K562 (cell line): ENCODE data around the gene HPS5. TPM values are rescaled to one million over a fixed set of nuclear protein-coding genes. Genes with fewer than 3 reads are reported as not detected.

ENCODE experiments used
- BMI1 ChIP-seq: fragments of 150-350 bp; IDR thresholded peaks from 2 replicates; pipeline ENCODE4 v1.6.1; 2014; ENCODE audit warnings: low read length
- CHD2 ChIP-seq: IDR thresholded peaks from 2 replicates; pipeline ENCODE4 v1.6.1; 2011; ENCODE audit warnings: low read depth, low read length
- CREBBP ChIP-seq: IDR thresholded peaks from one replicate; pipeline ENCODE4 v1.6.1; 2012; ENCODE audit warnings: low read depth, mild to moderate bottlenecking, control low read depth, inconsistent platforms, low read length
- DNMT1 ChIP-seq: fragments of 450-650 bp; IDR thresholded peaks from 2 replicates; pipeline ENCODE4 v1.6.1; 2016; ENCODE audit warnings: antibody characterized with exemption, mild to moderate bottlenecking
- FOSL1 ChIP-seq: fragments of 200-800 bp; sonication (Bioruptor generic); conservative IDR thresholded peaks from 2 replicates; pipeline ENCODE4 v1.6.1; 2016; ENCODE audit warnings: missing genetic modification characterization, missing compliant biosample characterization
- FOXP1 ChIP-seq: sonication (generic); formaldehyde crosslinking; IDR thresholded peaks from 2 replicates; pipeline ENCODE4 v1.8.0; 2022; ENCODE audit warnings: mild to moderate bottlenecking, missing genetic modification reagents
- HNRNPUL1 ChIP-seq: fragments of 200-400 bp; formaldehyde crosslinking; IDR thresholded peaks from 2 replicates; pipeline ENCODE4 v1.6.1; 2017; ENCODE audit warnings: low read length
- KAT7 ChIP-seq: sonication (generic); formaldehyde crosslinking; IDR thresholded peaks from 2 replicates; pipeline ENCODE4 v1.8.0; 2022; ENCODE audit warnings: missing genetic modification reagents, mild to moderate bottlenecking, borderline replicate concordance
- MBD2 ChIP-seq: sonication (generic); IDR thresholded peaks from 2 replicates; pipeline ENCODE4 v1.6.1; 2016; ENCODE audit warnings: low read depth, borderline replicate concordance
- MCM3 ChIP-seq: fragments of 450-650 bp; IDR thresholded peaks from 2 replicates; pipeline ENCODE4 v1.6.1; 2016
- NONO ChIP-seq, 2 experiments: fragments of 200-400 bp in 1 of 2; fragments of 450-650 bp in 1 of 2; formaldehyde crosslinking in 1 of 2; IDR thresholded peaks; 2 replicates each; pipeline ENCODE4 v1.6.1; 2017; ENCODE audit warnings: low read depth in 2 of 2, mild to moderate bottlenecking in 2 of 2, moderate library complexity in 2 of 2, low read length in 1 of 2
- POLR2B ChIP-seq: fragments of 450-650 bp; IDR thresholded peaks from 2 replicates; pipeline ENCODE4 v1.6.1; 2018; ENCODE audit warnings: low read depth; ENCODE audit not compliant: partially characterized antibody
- POLR3G ChIP-seq: IDR thresholded peaks from 2 replicates; pipeline ENCODE4 v1.6.1; 2011; ENCODE audit not compliant: insufficient read length, insufficient replicate concordance; ENCODE audit errors: extremely low read depth
- PTBP1 ChIP-seq: fragments of 200-400 bp; formaldehyde crosslinking; IDR thresholded peaks from 2 replicates; pipeline ENCODE4 v1.6.1; 2017; ENCODE audit warnings: low read depth, low read length
- RFX1 ChIP-seq: fragments of 450-650 bp; IDR thresholded peaks from 2 replicates; pipeline ENCODE4 v1.6.1; 2016; ENCODE audit warnings: mild to moderate bottlenecking, moderate library complexity
- RUNX1 ChIP-seq: sonication (generic); IDR thresholded peaks from 2 replicates; pipeline ENCODE4 v1.6.1; 2016; ENCODE audit warnings: antibody characterized with exemption, low read depth
- SRSF1 ChIP-seq: fragments of 200-400 bp; formaldehyde crosslinking; IDR thresholded peaks from 2 replicates; pipeline ENCODE4 v1.6.1; 2017; ENCODE audit warnings: mild to moderate bottlenecking, low read depth, low read length, moderate library complexity
- TAF1 ChIP-seq: IDR thresholded peaks from 2 replicates; pipeline ENCODE4 v1.6.1; 2011; ENCODE audit warnings: mild to moderate bottlenecking, low read length, moderate library complexity; ENCODE audit not compliant: insufficient read depth, control insufficient read depth, severe bottlenecking; ENCODE audit errors: extremely low read depth
- TBP ChIP-seq: optimal IDR thresholded peaks from 2 replicates; pipeline ENCODE3; 2011; ENCODE audit warnings: low read depth, low read length, improper control_type of control experiment
- ZBTB7A ChIP-seq: IDR thresholded peaks from 2 replicates; pipeline ENCODE4 v1.6.1; 2011; ENCODE audit warnings: low read depth, mild to moderate bottlenecking, low read length, moderate library complexity, borderline replicate concordance; ENCODE audit not compliant: control insufficient read depth
- ZNF174 ChIP-seq: fragments of 250-450 bp; sonication (Bioruptor Pico); IDR thresholded peaks from 2 replicates; pipeline ENCODE4 v1.4.0; 2020; ENCODE audit warnings: mild to moderate bottlenecking
- ZNF311 ChIP-seq: fragments of 250-450 bp; sonication (Bioruptor Pico); IDR thresholded peaks from 2 replicates; pipeline ENCODE4 v1.4.0; 2020; ENCODE audit warnings: mild to moderate bottlenecking, moderate library complexity
- ZNF696 ChIP-seq: fragments of 250-450 bp; sonication (Bioruptor Pico); conservative IDR thresholded peaks from 2 replicates; pipeline ENCODE4 v1.4.0; 2020; ENCODE audit warnings: mild to moderate bottlenecking, moderate library complexity
- polyA plus RNA-seq, 8 experiments: library from polyadenylated mRNA; depleted of rRNA in 4 of 8; stranded (reverse) in 5 of 8; unstranded in 3 of 8; fragments of >200 nt; fragmentation: Nextera tagmentation in 2 of 8; fragmentation: Illumina TruSeq in 1 of 8; extraction: Ambion mirVana in 2 of 8; extraction: Trizol in 1 of 8; gene quantifications; 2 replicates each; pipeline versions ENCODE4 v1.2.1 to v1.2.3, GENCODE V29; 2011 to 2014; ENCODE audit warnings: inconsistent platforms in 1 of 8, missing spikeins in 1 of 8
- total RNA-seq, 7 experiments: library from RNA; depleted of rRNA in 6 of 7; stranded (reverse); fragments of >200 nt in 6 of 7; fragmentation: Illumina TruSeq in 2 of 7; extraction: Trizol in 2 of 7; gene quantifications; 2 replicates each; pipeline versions ENCODE4 v1.2.1 to v1.2.3, GENCODE V29; 2011 to 2021; ENCODE audit warnings: low replicate concordance in 1 of 7
- TF ChIP-seq, protein P1 (sequence below): fragments of 250-450 bp; sonication (Bioruptor Pico); IDR thresholded peaks from 2 replicates; pipeline ENCODE4 v1.9.0; 2021; ENCODE audit warnings: mild to moderate bottlenecking
- TF ChIP-seq, protein P2 (sequence below): sonication (generic); formaldehyde crosslinking; IDR thresholded peaks from 2 replicates; pipeline ENCODE4 v1.8.1; 2023; ENCODE audit warnings: mild to moderate bottlenecking, missing genetic modification reagents
- TF ChIP-seq, protein P3 (sequence below): fragments of 450-650 bp; formaldehyde crosslinking; IDR thresholded peaks from 2 replicates; pipeline ENCODE4 v1.4.0; 2022; ENCODE audit warnings: missing genetic modification characterization

The HPS5 gene
- total and polyA plus RNA-seq, 9 of the 15 experiments (the other 6 are each of a cell fraction or from before 2014, with no cell fraction given) = 12.2 to 28.1 (median 16.8) TPM

DNA sequence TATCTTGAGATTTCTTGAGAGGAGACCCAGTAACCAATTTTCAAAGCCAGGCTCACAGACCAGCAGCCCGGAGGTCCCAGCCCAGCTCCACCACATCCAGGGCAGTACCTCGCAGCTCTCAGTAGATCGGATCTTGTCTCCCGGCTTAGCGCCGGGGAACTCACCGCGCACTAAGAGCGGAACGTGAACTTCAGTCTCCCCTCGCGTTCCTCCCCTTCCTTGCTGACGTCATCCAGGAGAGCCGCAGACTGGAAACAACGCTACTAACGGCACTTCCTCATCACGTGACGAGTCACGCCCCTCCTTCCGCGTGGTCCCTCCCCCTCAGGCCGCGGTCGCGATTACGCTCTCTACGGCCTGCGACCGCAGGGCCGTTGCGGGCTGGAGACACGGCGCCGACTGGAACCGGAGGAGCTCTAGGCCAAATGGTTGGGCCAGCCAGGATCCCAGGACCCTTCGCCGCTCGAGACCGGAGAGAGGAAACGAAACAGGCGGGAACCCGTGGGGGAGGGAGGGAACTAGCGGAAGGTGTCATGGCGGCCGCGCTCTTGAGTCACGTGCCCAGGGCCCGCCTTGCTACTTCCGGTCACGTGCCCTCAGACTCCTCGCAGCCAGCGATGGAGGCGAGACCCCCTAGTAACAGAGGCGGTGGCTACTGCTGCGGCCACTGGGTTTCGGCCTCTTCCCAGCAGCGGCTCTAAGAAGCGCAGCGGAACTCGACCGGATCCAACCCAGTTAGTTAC, at the start of gene HPS5, which contains the start of gene GTF2H1 (continued):
- no peak for TF ChIP-seq HNRNPUL1
- peak; percentile 89 for TF ChIP-seq TAF1
- peak; percentile 58; the same call in 1 of the 2 replicates for TF ChIP-seq CHD2
- no peak for TF ChIP-seq POLR3G
- TF ChIP-seq MCM3 = no peak
- TF ChIP-seq, protein P1, sequence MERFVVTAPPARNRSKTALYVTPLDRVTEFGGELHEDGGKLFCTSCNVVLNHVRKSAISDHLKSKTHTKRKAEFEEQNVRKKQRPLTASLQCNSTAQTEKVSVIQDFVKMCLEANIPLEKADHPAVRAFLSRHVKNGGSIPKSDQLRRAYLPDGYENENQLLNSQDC (CRISPR knock-in tag) = no peak
- peak; percentile 91 for TF ChIP-seq POLR2B
- TF ChIP-seq ZNF174 (CRISPR knock-in tag) = no peak
- no peak for TF ChIP-seq RUNX1
- no peak for TF ChIP-seq SRSF1
- TF ChIP-seq, protein P2, sequence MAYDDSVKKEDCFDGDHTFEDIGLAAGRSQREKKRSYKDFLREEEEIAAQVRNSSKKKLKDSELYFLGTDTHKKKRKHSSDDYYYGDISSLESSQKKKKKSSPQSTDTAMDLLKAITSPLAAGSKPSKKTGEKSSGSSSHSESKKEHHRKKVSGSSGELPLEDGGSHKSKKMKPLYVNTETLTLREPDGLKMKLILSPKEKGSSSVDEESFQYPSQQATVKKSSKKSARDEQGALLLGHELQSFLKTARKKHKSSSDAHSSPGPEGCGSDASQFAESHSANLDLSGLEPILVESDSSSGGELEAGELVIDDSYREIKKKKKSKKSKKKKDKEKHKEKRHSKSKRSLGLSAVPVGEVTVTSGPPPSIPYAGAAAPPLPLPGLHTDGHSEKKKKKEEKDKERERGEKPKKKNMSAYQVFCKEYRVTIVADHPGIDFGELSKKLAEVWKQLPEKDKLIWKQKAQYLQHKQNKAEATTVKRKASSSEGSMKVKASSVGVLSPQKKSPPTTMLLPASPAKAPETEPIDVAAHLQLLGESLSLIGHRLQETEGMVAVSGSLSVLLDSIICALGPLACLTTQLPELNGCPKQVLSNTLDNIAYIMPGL (CRISPR knock-in tag) = peak; percentile 94; the same call in 1 of the 2 replicates
- peak; percentile 96; the same call in 1 of the 2 replicates for TF ChIP-seq KAT7
- no peak; the same call in 1 of the 2 replicates for TF ChIP-seq MBD2
- no peak for TF ChIP-seq DNMT1
- TF ChIP-seq ZBTB7A = peak; percentile 79
- no peak for TF ChIP-seq ZNF696 (CRISPR knock-in tag)
- no peak for TF ChIP-seq BMI1
- TF ChIP-seq, protein P3, sequence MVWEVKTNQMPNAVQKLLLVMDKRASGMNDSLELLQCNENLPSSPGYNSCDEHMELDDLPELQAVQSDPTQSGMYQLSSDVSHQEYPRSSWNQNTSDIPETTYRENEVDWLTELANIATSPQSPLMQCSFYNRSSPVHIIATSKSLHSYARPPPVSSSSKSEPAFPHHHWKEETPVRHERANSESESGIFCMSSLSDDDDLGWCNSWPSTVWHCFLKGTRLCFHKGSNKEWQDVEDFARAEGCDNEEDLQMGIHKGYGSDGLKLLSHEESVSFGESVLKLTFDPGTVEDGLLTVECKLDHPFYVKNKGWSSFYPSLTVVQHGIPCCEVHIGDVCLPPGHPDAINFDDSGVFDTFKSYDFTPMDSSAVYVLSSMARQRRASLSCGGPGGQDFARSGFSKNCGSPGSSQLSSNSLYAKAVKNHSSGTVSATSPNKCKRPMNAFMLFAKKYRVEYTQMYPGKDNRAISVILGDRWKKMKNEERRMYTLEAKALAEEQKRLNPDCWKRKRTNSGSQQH (CRISPR knock-in tag) = peak; percentile 58; the same call in 1 of the 2 replicates
- TF ChIP-seq PTBP1 = peak; percentile 34; the same call in 1 of the 2 replicates
- peak; percentile 92 for TF ChIP-seq TBP
- TF ChIP-seq ZNF311 (CRISPR knock-in tag) = no peak
- no peak for TF ChIP-seq CREBBP
- peak; percentile 77 for TF ChIP-seq FOSL1
- TF ChIP-seq RFX1 = peak; percentile 17; the same call in 1 of the 2 replicates
- peak; percentile 98 for TF ChIP-seq FOXP1 (CRISPR knock-in tag)
- TF ChIP-seq NONO (IDR thresholded peaks at IDR 0.05; ENCODE audit: low read depth in 2 of 2, low read length in 1 of 2) = no peak; a peak in 1 of 4 replicates
